ENCODE measurements around the gene CORO2A.

- no peak for TF ChIP-seq CTCF (IDR thresholded peaks at IDR 0.05)
- TF ChIP-seq POLR2A (IDR thresholded peaks at IDR 0.05) = no peak
Measured at GRCh38 chr9:98185021-98185567, 7.3 kb downstream of the CORO2A start.
